HepG2 (cell line): ENCODE measurements around the gene WDR73. TPM values are rescaled to one million over a fixed set of nuclear protein-coding genes. Genes with fewer than 3 reads are reported as not detected.

ENCODE experiments used
- ATAC-seq: fragments of 200-7000 bp; cut with Tn5 transposase; 3 replicates; pipeline ENCODE4 v1.9.1; 2020; ENCODE audit warnings: mild to moderate bottlenecking, moderate library complexity
- BruUV-seq: library from RNA; stranded (reverse); fragments of 400-500 nt; replicated peaks from 2 replicates; lab custom pipeline; 2021; lab: Mats Ljungman, UMichigan
- CTCF ChIA-PET: fragments of 300-600 bp; formaldehyde crosslinking; extraction: SDS; loops from one replicate; lab custom pipeline; 2021; ENCODE audit warnings: low total read pairs, inconsistent platforms, low intra/inter-chr PET ratio; lab: Yijun Ruan, JAX
- POLR2A ChIA-PET: fragments of 350-600 bp; sonication (Branson Sonifier 250); formaldehyde crosslinking; loops from one replicate; lab custom pipeline; 2020; ENCODE audit warnings: antibody characterized with exemption, inconsistent platforms; lab: Yijun Ruan, JAX
- DNase-seq: peaks from one replicate; pipeline ENCODE4 v3.0.0-alpha.2; 2015; ENCODE audit warnings: low spot score
- FAIRE-seq: peaks from 3 replicates; lab custom pipeline; 2011; peaks lifted over from hg19 to GRCh38; lab: Jason Lieb, UNC
- H2AFZ ChIP-seq: one replicate; pipeline ENCODE4 v1.6.1; 2011; ENCODE audit warnings: low read length, inconsistent platforms
- H3K27ac ChIP-seq: fragments of 300-600 bp; 3 replicates; pipeline ENCODE4 v1.8.0; 2011; ENCODE audit warnings: mixed run types, mild to moderate bottlenecking, mixed read lengths, low read length, inconsistent platforms; ENCODE audit not compliant: insufficient read depth; ENCODE audit errors: extremely low read length
- H3K27me3 ChIP-seq, 2 experiments: fragments of 200-600 bp in 1 of 2; 2 replicates in 1 of 2; 3 replicates in 1 of 2; pipeline versions ENCODE4 v1.6.0 to v1.8.0; 2011; ENCODE audit warnings: low read length in 2 of 2, mild to moderate bottlenecking in 2 of 2, moderate library complexity in 2 of 2, inconsistent platforms in 1 of 2; ENCODE audit not compliant: insufficient read depth in 2 of 2, control insufficient read depth in 1 of 2
- H3K36me3 ChIP-seq, 2 experiments: fragments of 200-600 bp in 1 of 2; replicated peaks in 1 of 2; 2 replicates in 1 of 2; 3 replicates in 1 of 2; pipeline versions ENCODE4 v1.5.1 to v1.8.0; 2011; ENCODE audit warnings: low read length in 2 of 2, inconsistent platforms in 1 of 2; ENCODE audit not compliant: insufficient read depth in 2 of 2, control insufficient read depth in 1 of 2
- H3K4me1 ChIP-seq: 2 replicates; pipeline ENCODE4 v1.5.1; 2012; ENCODE audit warnings: low read length, inconsistent platforms; ENCODE audit not compliant: insufficient read depth
- H3K4me2 ChIP-seq: 2 replicates; pipeline ENCODE4 v1.6.0; 2011; ENCODE audit warnings: low read depth, low read length, inconsistent platforms
- H3K4me3 ChIP-seq, 3 experiments: fragments of 200-600 bp in 1 of 3; sonication (generic), shearing (Covaris generic) in 1 of 3; replicated peaks in 1 of 3; 2 replicates each; pipeline ENCODE4 v1.5.1; 2011 to 2016; ENCODE audit warnings: low read length in 3 of 3, inconsistent platforms in 2 of 3, low read depth in 2 of 3, mild to moderate bottlenecking in 2 of 3, control low read depth in 1 of 3, mixed read lengths in 1 of 3; ENCODE audit not compliant: insufficient read depth in 1 of 3
- H3K79me2 ChIP-seq: one replicate; pipeline ENCODE4 v1.6.1; 2011; ENCODE audit warnings: low read length, inconsistent platforms; ENCODE audit not compliant: insufficient read depth
- H3K9ac ChIP-seq: 2 replicates; pipeline ENCODE4 v1.6.0; 2011; ENCODE audit warnings: mild to moderate bottlenecking, low read depth, low read length, inconsistent platforms; ENCODE audit not compliant: insufficient read depth
- H3K9me3 ChIP-seq: 2 replicates; pipeline ENCODE4 v1.5.1; 2012; ENCODE audit warnings: mild to moderate bottlenecking, low read length
- H4K20me1 ChIP-seq: 2 replicates; pipeline ENCODE4 v1.6.0; 2011; ENCODE audit warnings: inconsistent platforms, mild to moderate bottlenecking, low read length, moderate library complexity; ENCODE audit not compliant: insufficient read depth
- ZNF136 ChIP-seq: sonication (generic); formaldehyde crosslinking; IDR thresholded peaks from 2 replicates; pipeline ENCODE4 v1.8.1; 2022; ENCODE audit warnings: low read depth, mild to moderate bottlenecking, moderate library complexity, missing genetic modification reagents
- ZNF160 ChIP-seq: sonication (generic); formaldehyde crosslinking; IDR thresholded peaks from 2 replicates; pipeline ENCODE4 v1.8.0; 2022; ENCODE audit warnings: mild to moderate bottlenecking, inconsistent platforms, missing genetic modification reagents
- ZNF432 ChIP-seq: sonication (generic); formaldehyde crosslinking; IDR thresholded peaks from 2 replicates; pipeline ENCODE4 v1.5.0; 2020; ENCODE audit warnings: missing genetic modification reagents, mild to moderate bottlenecking, borderline replicate concordance
- ZSCAN25 ChIP-seq: sonication (generic); formaldehyde crosslinking; IDR thresholded peaks from 2 replicates; pipeline ENCODE4 v1.8.0; 2022; ENCODE audit warnings: mild to moderate bottlenecking, missing genetic modification reagents
- WGBS: methylation state at CpG from one replicate; pipeline ENCODE4 v1.1.6; 2017; ENCODE audit warnings: low lambda C conversion rate; 5-methylcytosine and 5-hydroxymethylcytosine counted together
- in situ Hi-C: cut with HindIII; loops from 2 replicates; pipeline ENCODE4 v1.10.0; 2017; ENCODE audit warnings: low pct_unique_long_range_greater_than_20kb; ENCODE audit not compliant: extremely low pct_ligation_motif_present
- intact Hi-C: fragments of 100-400 bp; cut with micrococcal nuclease; formaldehyde crosslinking; loops from one replicate; pipeline ENCODE4 v1.10.0; 2022; ENCODE audit not compliant: unreplicated experiment
- polyA plus RNA-seq, 8 experiments: library from polyadenylated mRNA; depleted of rRNA in 3 of 8; stranded (reverse) in 7 of 8; unstranded in 1 of 8; fragments of >200 nt; fragmentation: Illumina TruSeq in 4 of 8; extraction: Trizol in 4 of 8; gene quantifications; 2 replicates each; pipeline versions ENCODE4 v1.2.1 to v1.2.3, GENCODE V29; 2011 to 2016; ENCODE audit warnings: low read depth in 4 of 8, missing spikeins in 1 of 8, mixed read lengths in 1 of 8; ENCODE audit not compliant: insufficient read depth in 1 of 8
- total RNA-seq, 5 experiments: library from RNA; depleted of rRNA; stranded (reverse); fragments of >200 nt; fragmentation: Illumina TruSeq; extraction: Trizol; gene quantifications; 2 replicates each; pipeline ENCODE4 v1.2.3, GENCODE V29; 2016; ENCODE audit warnings: low read depth in 1 of 5
- TF ChIP-seq, protein P1 (sequence below): IDR thresholded peaks from 2 replicates; pipeline ENCODE4 v1.6.1; 2018; ENCODE audit warnings: missing genetic modification reagents
- TF ChIP-seq, protein P2 (sequence below): sonication (generic); formaldehyde crosslinking; IDR thresholded peaks from 2 replicates; pipeline ENCODE4 v1.8.0; 2022; ENCODE audit warnings: mild to moderate bottlenecking, missing genetic modification reagents; ENCODE audit not compliant: insufficient replicate concordance
- TF ChIP-seq, protein P3 (sequence below): IDR thresholded peaks from 2 replicates; pipeline ENCODE4 v1.6.1; 2012; ENCODE audit warnings: inconsistent platforms

Gene WDR73
- total and polyA plus RNA-seq, 2 of the 13 experiments (the other 11 are each of a cell fraction or from before 2014, with no cell fraction given): 20.0 to 35.5 TPM

DNA sequence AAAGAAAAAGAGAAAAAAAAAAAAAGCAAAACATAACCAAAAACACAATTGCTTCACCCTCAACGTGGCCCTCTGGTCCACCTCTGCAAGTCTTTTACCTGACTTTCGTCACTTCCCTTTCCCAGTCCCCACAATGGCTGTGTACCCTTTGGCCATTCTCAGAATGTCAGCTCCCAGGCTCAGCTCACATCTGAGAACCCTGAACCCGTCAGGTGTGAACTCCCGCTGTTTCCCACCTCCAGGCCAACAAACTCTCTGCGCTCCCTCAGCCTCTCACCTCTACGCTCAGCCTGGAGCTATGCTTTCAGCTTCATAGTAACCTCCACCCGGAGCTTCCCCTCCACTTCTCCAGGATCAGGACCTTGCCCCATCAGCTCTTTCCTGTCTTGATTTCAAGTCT lies 29.7 kb downstream of the WDR73 start:
- peaks cover 22% of the 10 kb centered on the region for H3K4me1 ChIP-seq
- 64% methylated on average over 6 of the region's 7 CpGs for WGBS
- H3K4me2 ChIP-seq: no peak overlapping the region
- no peaks in the 10 kb centered on the region for H3K9me3 ChIP-seq
- no peak overlapping the region for H2AFZ ChIP-seq
- peak overlapping the region; percentile 32 for H3K27ac ChIP-seq
- FAIRE-seq: no peak
- no peak overlapping the region for H3K4me3 ChIP-seq
- H4K20me1 ChIP-seq: no peaks in the 10 kb centered on the region
- ChIA-PET CTCF (no interaction called here), POLR2A (interaction anchor here (0.9 to 3.3 kb wide), 5 partner anchors 9 to 27 kb away, joined by 3 to 32 read pairs (median 5); partner anchors contain the start of gene ZSCAN2)
- peak; percentile 54 for ATAC-seq
- peaks cover 17 to 25% of the 10 kb centered on the region in 2 experiments for H3K36me3 ChIP-seq
- no peak overlapping the region for H3K9ac ChIP-seq
- no peaks in the 10 kb centered on the region for H3K79me2 ChIP-seq
- no peak for DNase-seq
- TF ChIP-seq ZNF432: no peak
- TF ChIP-seq, protein P1, sequence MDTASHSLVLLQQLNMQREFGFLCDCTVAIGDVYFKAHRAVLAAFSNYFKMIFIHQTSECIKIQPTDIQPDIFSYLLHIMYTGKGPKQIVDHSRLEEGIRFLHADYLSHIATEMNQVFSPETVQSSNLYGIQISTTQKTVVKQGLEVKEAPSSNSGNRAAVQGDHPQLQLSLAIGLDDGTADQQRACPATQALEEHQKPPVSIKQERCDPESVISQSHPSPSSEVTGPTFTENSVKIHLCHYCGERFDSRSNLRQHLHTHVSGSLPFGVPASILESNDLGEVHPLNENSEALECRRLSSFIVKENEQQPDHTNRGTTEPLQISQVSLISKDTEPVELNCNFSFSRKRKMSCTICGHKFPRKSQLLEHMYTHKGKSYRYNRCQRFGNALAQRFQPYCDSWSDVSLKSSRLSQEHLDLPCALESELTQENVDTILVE (CRISPR knock-in tag): no peak
- TF ChIP-seq, protein P2, sequence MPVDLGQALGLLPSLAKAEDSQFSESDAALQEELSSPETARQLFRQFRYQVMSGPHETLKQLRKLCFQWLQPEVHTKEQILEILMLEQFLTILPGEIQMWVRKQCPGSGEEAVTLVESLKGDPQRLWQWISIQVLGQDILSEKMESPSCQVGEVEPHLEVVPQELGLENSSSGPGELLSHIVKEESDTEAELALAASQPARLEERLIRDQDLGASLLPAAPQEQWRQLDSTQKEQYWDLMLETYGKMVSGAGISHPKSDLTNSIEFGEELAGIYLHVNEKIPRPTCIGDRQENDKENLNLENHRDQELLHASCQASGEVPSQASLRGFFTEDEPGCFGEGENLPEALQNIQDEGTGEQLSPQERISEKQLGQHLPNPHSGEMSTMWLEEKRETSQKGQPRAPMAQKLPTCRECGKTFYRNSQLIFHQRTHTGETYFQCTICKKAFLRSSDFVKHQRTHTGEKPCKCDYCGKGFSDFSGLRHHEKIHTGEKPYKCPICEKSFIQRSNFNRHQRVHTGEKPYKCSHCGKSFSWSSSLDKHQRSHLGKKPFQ (CRISPR knock-in tag): peak; percentile 94
- TF ChIP-seq ZNF160 (CRISPR knock-in tag): no peak
- TF ChIP-seq, protein P3, sequence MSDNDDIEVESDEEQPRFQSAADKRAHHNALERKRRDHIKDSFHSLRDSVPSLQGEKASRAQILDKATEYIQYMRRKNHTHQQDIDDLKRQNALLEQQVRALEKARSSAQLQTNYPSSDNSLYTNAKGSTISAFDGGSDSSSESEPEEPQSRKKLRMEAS: 0 out of 2 replicates have a peak, but pooled peaks have one; percentile 9
- TF ChIP-seq ZSCAN25 (CRISPR knock-in tag): peak; percentile 96
- no peak for TF ChIP-seq ZNF136 (CRISPR knock-in tag)
- intact Hi-C loops: no loop called here
- no peaks in the 10 kb centered on the region for H3K27me3 ChIP-seq
- BruUV-seq: no TSS peak
- in situ Hi-C loops: no loop called here
